Measurements from ENCODE around the gene BPNT1.

DNA sequence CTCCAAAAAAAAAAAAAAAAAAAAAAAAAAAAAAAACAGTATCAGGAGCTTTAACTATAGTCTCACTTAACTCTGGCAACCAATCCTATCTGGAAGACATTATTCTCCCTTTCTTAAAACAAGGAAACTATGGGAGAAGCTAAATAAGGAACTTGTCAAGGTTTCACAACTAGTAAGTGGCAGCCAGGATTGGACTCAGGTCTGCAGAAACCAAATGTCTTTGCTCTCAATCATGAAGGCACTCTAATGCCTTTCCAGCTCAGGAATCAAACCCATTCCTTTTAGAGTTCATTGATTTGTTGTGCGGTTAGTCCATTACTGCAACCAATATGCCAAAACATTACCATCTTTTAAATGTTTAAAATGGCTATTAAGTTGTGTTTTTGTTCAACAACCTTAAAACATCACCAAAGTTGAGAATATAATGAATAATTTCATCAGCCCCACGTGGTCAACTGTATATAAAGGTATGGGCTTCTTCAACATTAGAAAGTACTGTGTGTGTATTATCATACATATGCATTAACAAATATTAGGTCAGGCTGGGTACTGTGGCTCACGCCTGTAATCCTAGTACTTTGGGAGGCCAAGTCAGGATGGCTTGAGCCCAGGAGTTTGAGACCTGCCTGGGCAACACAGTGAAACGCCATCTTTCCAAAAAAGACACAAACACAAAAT is 44.8 kb downstream of the BPNT1 start:
- TF ChIP-seq, protein P1, sequence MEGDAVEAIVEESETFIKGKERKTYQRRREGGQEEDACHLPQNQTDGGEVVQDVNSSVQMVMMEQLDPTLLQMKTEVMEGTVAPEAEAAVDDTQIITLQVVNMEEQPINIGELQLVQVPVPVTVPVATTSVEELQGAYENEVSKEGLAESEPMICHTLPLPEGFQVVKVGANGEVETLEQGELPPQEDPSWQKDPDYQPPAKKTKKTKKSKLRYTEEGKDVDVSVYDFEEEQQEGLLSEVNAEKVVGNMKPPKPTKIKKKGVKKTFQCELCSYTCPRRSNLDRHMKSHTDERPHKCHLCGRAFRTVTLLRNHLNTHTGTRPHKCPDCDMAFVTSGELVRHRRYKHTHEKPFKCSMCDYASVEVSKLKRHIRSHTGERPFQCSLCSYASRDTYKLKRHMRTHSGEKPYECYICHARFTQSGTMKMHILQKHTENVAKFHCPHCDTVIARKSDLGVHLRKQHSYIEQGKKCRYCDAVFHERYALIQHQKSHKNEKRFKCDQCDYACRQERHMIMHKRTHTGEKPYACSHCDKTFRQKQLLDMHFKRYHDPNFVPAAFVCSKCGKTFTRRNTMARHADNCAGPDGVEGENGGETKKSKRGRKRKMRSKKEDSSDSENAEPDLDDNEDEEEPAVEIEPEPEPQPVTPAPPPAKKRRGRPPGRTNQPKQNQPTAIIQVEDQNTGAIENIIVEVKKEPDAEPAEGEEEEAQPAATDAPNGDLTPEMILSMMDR (conservative IDR thresholded peaks at IDR 0.05; ENCODE audit: low read depth, low read length): no peak
- no peak for TF ChIP-seq EZH2 (IDR thresholded peaks at IDR 0.05; ENCODE audit: low read length, unreplicated experiment)
- no peak for TF ChIP-seq EZH2phosphoT487 (IDR thresholded peaks at IDR 0.05; ENCODE audit: borderline replicate concordance, low read length)
